Measurements from ENCODE around the gene ARMC12. TPM values are rescaled to one million over a fixed set of nuclear protein-coding genes. Genes with fewer than 3 reads are reported as not detected.

Gene ARMC12
- total RNA-seq (2012; rRNA removed) (0.18 and 0.28 TPM in 2 replicates), polyA plus RNA-seq (2012; rRNA removed) (0.56 and 0.74 TPM in 2 replicates), Bru-seq, nascent RNA (percentile 16 among the genes with signal in this experiment), BruChase-seq, experiment 1, labeled RNA remaining after a 6-hour chase (percentile 29 among the genes with signal in this experiment), BruChase-seq, experiment 2, labeled RNA remaining after a 2-hour chase (percentile 23 among the genes with signal in this experiment)
- polyA plus RNA-seq (2012; cell fraction: cytosol; rRNA removed) = 0.16 and 0.30 TPM in 2 replicates
- 6.9 and 8.4 TPM in 2 replicates for polyA plus RNA-seq (2012; cell fraction: nucleus; rRNA removed; ENCODE audit: low replicate concordance)
- long read RNA-seq, partial matches to known transcripts = 0 of 1 reads
- long read RNA-seq, other reads (novel, unspliced or antisense) = 0 of 1 reads

GRCh38 chr6:35736982-35737412, at the start of gene ARMC12:
TSS of gene ARMC12 (plus strand) at chr6:35737032. CDS start at chr6:35737109, 77 bp downstream.
- Histone ChIP-seq H3K4me2 (ENCODE audit: low read depth, low read length) (no peak within 1 kb of the TSS), H4K8ac (ENCODE audit: low read depth in 2 of 2, low read length in 2 of 2) (no peak within 1 kb of the TSS), H2AFZ (replicated peaks; ENCODE audit: low read length, poor library complexity) (peak within 1 kb of the TSS; percentile 67), H3K9me1 (ENCODE audit: insufficient read depth, low read length) (peaks cover 2% of the 10 kb centered on the region; the same call in 1 of the 2 replicates), H2AK9ac (replicated peaks; ENCODE audit: low read depth, low read length, poor library complexity) (peak within 1 kb of the TSS; percentile 55), H3K79me1 (ENCODE audit: low read depth in 1 of 2, low read length in 2 of 2) (no peaks in the 10 kb centered on the region), H3K4me1 (ENCODE audit: control insufficient read depth, insufficient read depth, low read length) (no peaks in the 10 kb centered on the region), H3K27me3 (ENCODE audit: control insufficient read depth, insufficient read depth, low read length) (no peaks in the 10 kb centered on the region; the same call in 1 of the 2 replicates), H2BK120ac (ENCODE audit: low read depth, low read length) (no peak within 1 kb of the TSS), H3K14ac (replicated peaks; ENCODE audit: low read depth, low read length) (no peak within 1 kb of the TSS), H3K18ac (ENCODE audit: low read depth, low read length) (no peak within 1 kb of the TSS), H3K23ac (ENCODE audit: low read depth, low read length) (no peak within 1 kb of the TSS), H3K9me3 (ENCODE audit: control insufficient read depth, insufficient read depth, low read length) (no peaks in the 10 kb centered on the region), H3K4me3 (ENCODE audit: insufficient read depth, low read depth, low read length) (no peak within 1 kb of the TSS), H3K56ac (ENCODE audit: extremely low read depth, insufficient read depth, low read length) (no peak within 1 kb of the TSS; the same call in 1 of the 2 replicates), H4K5ac (ENCODE audit: low read depth, low read length) (no peak within 1 kb of the TSS), H3K4ac (ENCODE audit: low read depth, low read length) (no peak within 1 kb of the TSS), H4K20me1 (ENCODE audit: insufficient read depth, low read length) (no peaks in the 10 kb centered on the region), H2BK15ac (ENCODE audit: low read depth, low read length) (no peak within 1 kb of the TSS), H3K9ac (ENCODE audit: low read depth, low read length) (no peak within 1 kb of the TSS), H2BK5ac (ENCODE audit: low read depth, low read length, poor library complexity, severe bottlenecking) (no peak within 1 kb of the TSS), H4K91ac (ENCODE audit: insufficient read depth, low read depth, low read length) (no peak within 1 kb of the TSS; the same call in 1 of the 2 replicates), H3K27ac (ENCODE audit: insufficient read depth, low read length) (no peak within 1 kb of the TSS), H2AK5ac (ENCODE audit: low read depth, low read length) (no peak within 1 kb of the TSS; the same call in 1 of the 2 replicates), H2BK20ac (ENCODE audit: low read depth, low read length) (peak within 1 kb of the TSS; percentile 40; the same call in 1 of the 2 replicates), H3K36me3 (ENCODE audit: control insufficient read depth, insufficient read depth, low read length) (no peaks in the 10 kb centered on the region)
- intact Hi-C loops (cut with micrococcal nuclease) (loop anchor here (1.0 to 2.0 kb wide), 4 partner anchors 52 to 358 kb away; no protein-coding TSS in a partner anchor), dilution Hi-C loops (cut with HindIII; ENCODE audit: low sequenced_read_pairs, unreplicated experiment) (no loop called here), in situ Hi-C loops (cut with MboI; ENCODE audit: low sequenced_read_pairs) (loop anchor here (5.0 to 25.0 kb wide), 3 partner anchors 155 to 425 kb away; no protein-coding TSS in a partner anchor)
- 100% methylated on average over 1 of the region's 10 CpGs; no CpG with 5 or more reads in 1 of the 2 experiments for WGBS, 2 experiments (ENCODE audit: extremely low coverage in 2 of 2, insufficient read length in 1 of 2)
- no TSS peak for BruUV-seq (replicated peaks)
- ATAC-seq (ENCODE audit: low read depth) = no peak
- CTCF ChIA-PET = interaction anchor here (0.5 to 2.1 kb wide), 17 partner anchors 26 to 220 kb away, joined by 3 to 12 read pairs (median 4); no protein-coding TSS in a partner anchor
- DNase-seq = no peak
- POLR2A ChIA-PET (ENCODE audit: unreplicated experiment) = no interaction called here
- TF ChIP-seq RCOR1 (IDR thresholded peaks at IDR 0.05; ENCODE audit: insufficient replicate concordance, low read length) (no peak), CHD1 (IDR thresholded peaks at IDR 0.05; ENCODE audit: low read depth, low read length) (no peak), CTCF (conservative IDR thresholded peaks at IDR 0.05; ENCODE audit: low read depth, low read length) (no peak), ELK1 (IDR thresholded peaks at IDR 0.05; ENCODE audit: borderline replicate concordance, low read depth, low read length) (no peak), FOS (IDR thresholded peaks at IDR 0.05; ENCODE audit: low read depth, low read length) (no peak), POLR2A (IDR thresholded peaks at IDR 0.05; ENCODE audit: low read depth, low read length) (no peak), SMC3 (IDR thresholded peaks at IDR 0.05; ENCODE audit: low read depth, low read length) (no peak), BHLHE40 (IDR thresholded peaks at IDR 0.05; ENCODE audit: low read depth, low read length) (no peak), MAZ (IDR thresholded peaks at IDR 0.05; ENCODE audit: borderline replicate concordance, low read depth, low read length) (no peak), USF2 (IDR thresholded peaks at IDR 0.05; ENCODE audit: low read depth, low read length) (no peak), MAFK (IDR thresholded peaks at IDR 0.05; ENCODE audit: low read depth, low read length) (no peak), CEBPB (IDR thresholded peaks at IDR 0.05; ENCODE audit: low read depth, low read length) (no peak), RAD21 (IDR thresholded peaks at IDR 0.05; ENCODE audit: low read length) (no peak), NFE2L2 (IDR thresholded peaks at IDR 0.05; ENCODE audit: low read depth, low read length) (no peak)
